Stomach (tissue), 9 donors: ENCODE results near the gene ADGRE3. TPM values are rescaled to one million over a fixed set of nuclear protein-coding genes. Genes with fewer than 3 reads are reported as not detected.

Source experiments
- DNase-seq, 2 donors: peaks; one replicate each; pipeline versions ENCODE4 v3.0.0 to v3.0.0-alpha.2; 2013 to 2019
- H3K27ac ChIP-seq, 5 donors: fragments of 200-600 bp in 4 of 5; sonication (generic) in 4 of 5; one replicate each; pipeline ENCODE4 v1.5.1; 2013 to 2019; ENCODE audit warnings: mild to moderate bottlenecking in 1 of 5, moderate library complexity in 1 of 5
- H3K27me3 ChIP-seq, 3 donors: fragments of 200-600 bp; sonication (generic); one replicate each; pipeline ENCODE4 v1.5.1; 2017 to 2019; ENCODE audit warnings: mixed run types in 1 of 3
- H3K36me3 ChIP-seq, 4 donors: fragments of 200-600 bp; sonication (generic); 1 replicate in 3 of 4; 2 replicates in 1 of 4; pipeline ENCODE4 v1.5.1; 2016 to 2019
- H3K4me1 ChIP-seq, 4 donors: fragments of 200-600 bp; sonication (generic); one replicate each; pipeline ENCODE4 v1.5.1; 2016 to 2019
- H3K4me3 ChIP-seq, 4 donors: fragments of 200-600 bp; sonication (generic) in 3 of 4; one replicate each; pipeline ENCODE4 v1.5.1; 2016 to 2019; ENCODE audit warnings: mild to moderate bottlenecking in 1 of 4
- H3K9me3 ChIP-seq, 4 donors: fragments of 200-600 bp; sonication (generic); one replicate each; pipeline ENCODE4 v1.5.1; 2016 to 2019
- EP300 ChIP-seq: sonication (generic); formaldehyde crosslinking; IDR thresholded peaks from one replicate; pipeline ENCODE4 v1.6.1; 2017; ENCODE audit warnings: antibody characterized with exemption
- POLR2A ChIP-seq, 4 donors: fragments of 450-650 bp; IDR thresholded peaks; one replicate each; pipeline ENCODE4 v1.6.1; 2016; ENCODE audit warnings: antibody characterized with exemption in 4 of 4, control low read depth in 2 of 4, mild to moderate bottlenecking in 1 of 4, moderate library complexity in 1 of 4
- POLR2AphosphoS5 ChIP-seq, 3 donors: sonication (generic); formaldehyde crosslinking; IDR thresholded peaks; one replicate each; pipeline ENCODE4 v1.6.1; 2016; ENCODE audit warnings: antibody characterized with exemption in 3 of 3
- WGBS, 5 donors: extraction: QIAGEN DNeasy Blood & Tissue Kit in 3 of 5; methylation state at CpG; one replicate each; pipeline versions ENCODE4 v1.1.5 to v1.1.7; 2013 to 2018; 5-methylcytosine and 5-hydroxymethylcytosine counted together
- intact Hi-C: fragments of 100-400 bp; cut with DNase I; formaldehyde crosslinking; loops from one replicate; pipeline ENCODE4 v1.15.1; 2023; ENCODE audit warnings: low total_unique reads
- polyA plus RNA-seq, 3 donors: library from polyadenylated mRNA; stranded (reverse); fragments of 200-250 nt; gene quantifications; one replicate each; pipeline ENCODE4 v1.2.3, GENCODE V29; 2013
- total RNA-seq, 5 donors: library from RNA; depleted of rRNA; stranded (reverse); fragments of >200 nt; gene quantifications; one replicate each; pipeline versions ENCODE4 v1.1.0 to v1.2.3, GENCODE V29; 2014 to 2016
- TF ChIP-seq, protein P1 (sequence below), 7 experiments: fragments of 450-650 bp in 4 of 7; fragments of 200-600 bp in 3 of 7; sonication (generic) in 3 of 7; IDR thresholded peaks; one replicate each; pipeline ENCODE4 v1.5.1; 2016 to 2019; ENCODE audit warnings: antibody characterized with exemption in 7 of 7, control low read depth in 2 of 7, mild to moderate bottlenecking in 1 of 7
- donor health status: healthy with polysubstance abuse.
- donor health status: Bipolar disorder and iron deficiency.
- donor health status: healthy.

The ADGRE3 gene
- total and polyA plus RNA-seq, 8 donors = 0.55 TPM; not detected in 7

GRCh38 chr19:14654786-14655560 lies 19.7 kb downstream of the ADGRE3 start:
- WGBS, 5 donors = 60 to 72% (median 67%) methylated on average over 7 of the region's 7 CpGs
- no peak overlapping the region for H3K4me3 ChIP-seq

GRCh38 chr19:14650161-14650560 lies 24.5 kb downstream of the ADGRE3 start:
- H3K4me3 ChIP-seq = no peak overlapping the region
- H3K36me3 ChIP-seq = no peaks in the 10 kb centered on the region
- no peak for DNase-seq
- TF ChIP-seq, protein P1, sequence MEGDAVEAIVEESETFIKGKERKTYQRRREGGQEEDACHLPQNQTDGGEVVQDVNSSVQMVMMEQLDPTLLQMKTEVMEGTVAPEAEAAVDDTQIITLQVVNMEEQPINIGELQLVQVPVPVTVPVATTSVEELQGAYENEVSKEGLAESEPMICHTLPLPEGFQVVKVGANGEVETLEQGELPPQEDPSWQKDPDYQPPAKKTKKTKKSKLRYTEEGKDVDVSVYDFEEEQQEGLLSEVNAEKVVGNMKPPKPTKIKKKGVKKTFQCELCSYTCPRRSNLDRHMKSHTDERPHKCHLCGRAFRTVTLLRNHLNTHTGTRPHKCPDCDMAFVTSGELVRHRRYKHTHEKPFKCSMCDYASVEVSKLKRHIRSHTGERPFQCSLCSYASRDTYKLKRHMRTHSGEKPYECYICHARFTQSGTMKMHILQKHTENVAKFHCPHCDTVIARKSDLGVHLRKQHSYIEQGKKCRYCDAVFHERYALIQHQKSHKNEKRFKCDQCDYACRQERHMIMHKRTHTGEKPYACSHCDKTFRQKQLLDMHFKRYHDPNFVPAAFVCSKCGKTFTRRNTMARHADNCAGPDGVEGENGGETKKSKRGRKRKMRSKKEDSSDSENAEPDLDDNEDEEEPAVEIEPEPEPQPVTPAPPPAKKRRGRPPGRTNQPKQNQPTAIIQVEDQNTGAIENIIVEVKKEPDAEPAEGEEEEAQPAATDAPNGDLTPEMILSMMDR (IDR thresholded peaks at IDR 0.05) = no peak
- no peak for TF ChIP-seq POLR2AphosphoS5 (IDR thresholded peaks at IDR 0.05)
- TF ChIP-seq EP300 = no peak
- TF ChIP-seq POLR2A (IDR thresholded peaks at IDR 0.05) = no peak
- intact Hi-C loops = no loop called here
- no peaks in the 10 kb centered on the region for H3K4me1 ChIP-seq
- WGBS, 5 donors = 67 to 85% (median 69%) methylated on average over 2 of the region's 2 CpGs
- H3K27me3 ChIP-seq = peaks cover 0 to 26% (median 0%) of the 10 kb centered on the region in 3 donors
- H3K9me3 ChIP-seq = no peaks in the 10 kb centered on the region
- H3K27ac ChIP-seq = no peak overlapping the region

More at GRCh38 chr19:14654786-14655560, 19.7 kb downstream of the ADGRE3 start:
- DNase-seq = no peak
- Histone ChIP-seq H3K9me3 (no peaks in the 10 kb centered on the region), H3K36me3 (no peaks in the 10 kb centered on the region), H3K27ac (no peak overlapping the region), H3K27me3 (peaks cover 0 to 9% (median 0%) of the 10 kb centered on the region in 3 donors), H3K4me1 (no peaks in the 10 kb centered on the region)
- TF ChIP-seq POLR2AphosphoS5 (IDR thresholded peaks at IDR 0.05) (no peak), POLR2A (IDR thresholded peaks at IDR 0.05) (no peak), EP300 (no peak)
- TF ChIP-seq, protein P1 (IDR thresholded peaks at IDR 0.05) = no peak
- intact Hi-C loops = no loop called here

DNA sequence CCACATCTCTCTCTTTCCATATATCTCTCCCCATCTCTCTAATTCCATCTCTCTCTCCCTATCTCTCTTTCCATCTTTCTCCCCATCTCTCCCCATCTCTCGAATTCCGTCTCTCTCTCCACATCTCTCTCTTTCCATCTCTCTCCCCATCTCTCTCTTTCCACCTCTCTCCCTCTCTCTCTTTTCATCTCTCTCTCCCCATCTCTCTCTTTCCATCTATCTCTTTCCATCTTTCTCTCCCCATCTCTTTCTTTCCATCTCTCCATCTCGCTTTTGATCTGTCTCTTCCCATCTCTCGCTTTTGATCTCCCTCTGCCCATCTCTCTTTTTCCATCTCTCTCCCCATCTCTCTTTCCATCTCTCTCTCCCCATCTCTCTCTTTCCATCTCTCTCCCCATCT lies 25.6 kb downstream of the ADGRE3 start:
- Histone ChIP-seq H3K4me1 (no peaks in the 10 kb centered on the region), H3K9me3 (no peaks in the 10 kb centered on the region), H3K27ac (no peak overlapping the region), H3K27me3 (peaks cover 0 to 32% (median 0%) of the 10 kb centered on the region in 3 donors), H3K4me3 (no peak overlapping the region), H3K36me3 (no peaks in the 10 kb centered on the region)
- intact Hi-C loops = no loop called here
- 56 to 79% (median 70%) methylated on average over 4 of the region's 4 CpGs for WGBS, 5 donors
- no peak for DNase-seq
- TF ChIP-seq, protein P1 (IDR thresholded peaks at IDR 0.05) = no peak
- no peak for TF ChIP-seq EP300
- TF ChIP-seq POLR2A (IDR thresholded peaks at IDR 0.05) = no peak
- no peak for TF ChIP-seq POLR2AphosphoS5 (IDR thresholded peaks at IDR 0.05)

- TF ChIP-seq POLR2AphosphoS5 (IDR thresholded peaks at IDR 0.05) (no peak), EP300 (no peak), POLR2A (IDR thresholded peaks at IDR 0.05) (no peak)
- TF ChIP-seq, protein P1 (IDR thresholded peaks at IDR 0.05) = no peak
- Histone ChIP-seq H3K9me3 (peaks cover 0 to 1% (median under 1%) of the 10 kb centered on the region in 4 donors), H3K36me3 (no peaks in the 10 kb centered on the region), H3K27ac (no peak overlapping the region), H3K4me1 (no peaks in the 10 kb centered on the region), H3K27me3 (peaks cover 0 to 34% (median 0%) of the 10 kb centered on the region in 3 donors), H3K4me3 (no peak overlapping the region)
- 66 to 96% (median 90%) methylated on average over 2 of the region's 2 CpGs for WGBS, 5 donors
- no peak for DNase-seq
- intact Hi-C loops = no loop called here
Observed at GRCh38 chr19:14648506-14648905, 26.1 kb downstream of the ADGRE3 start.
